Neuronal stem cell (in vitro differentiated cells): Measurements from ENCODE around the gene GPSM1.

Experiments used
- DNase-seq: peaks from one replicate; pipeline ENCODE4 v3.0.0-alpha.2; 2013; ENCODE audit warnings: low spot score
- H2AFZ ChIP-seq: one replicate; pipeline ENCODE4 v1.6.1; 2013; ENCODE audit warnings: mild to moderate bottlenecking, low read length, inconsistent platforms
- H2AK5ac ChIP-seq: 2 replicates; pipeline ENCODE4 v1.6.1; 2013; ENCODE audit warnings: low read depth, mild to moderate bottlenecking, inconsistent platforms, low read length, moderate library complexity, mixed read lengths
- H2BK120ac ChIP-seq: 2 replicates; pipeline ENCODE4 v1.6.1; 2013; ENCODE audit warnings: low read depth, mild to moderate bottlenecking, inconsistent platforms, low read length, moderate library complexity, mixed read lengths
- H2BK12ac ChIP-seq: one replicate; pipeline ENCODE4 v1.6.1; 2013; ENCODE audit warnings: low read length, inconsistent platforms
- H2BK15ac ChIP-seq: 2 replicates; pipeline ENCODE4 v1.6.1; 2013; ENCODE audit warnings: mild to moderate bottlenecking, low read length, inconsistent platforms, mixed read lengths
- H2BK5ac ChIP-seq: one replicate; pipeline ENCODE4 v1.6.1; 2013; ENCODE audit warnings: inconsistent platforms, mild to moderate bottlenecking, low read length, moderate library complexity
- H3K14ac ChIP-seq: one replicate; pipeline ENCODE4 v1.6.1; 2013; ENCODE audit warnings: low read length, inconsistent platforms
- H3K18ac ChIP-seq: 2 replicates; pipeline ENCODE4 v1.6.1; 2013; ENCODE audit warnings: low read length, inconsistent platforms
- H3K23ac ChIP-seq: 2 replicates; pipeline ENCODE4 v1.6.1; 2013; ENCODE audit warnings: low read depth, mild to moderate bottlenecking, mixed read lengths, low read length, inconsistent platforms; ENCODE audit not compliant: poor library complexity
- H3K27ac ChIP-seq: replicated peaks from 3 replicates; pipeline ENCODE4 v1.5.1; 2013; ENCODE audit warnings: low read length, inconsistent platforms
- H3K27me3 ChIP-seq, 3 experiments: 2 replicates each; pipeline ENCODE4 v1.6.1; 2013; ENCODE audit warnings: low read length in 3 of 3, mild to moderate bottlenecking in 2 of 3, inconsistent platforms in 1 of 3, low read depth in 1 of 3, mixed read lengths in 1 of 3, moderate library complexity in 1 of 3; ENCODE audit not compliant: control insufficient read depth in 3 of 3, insufficient read depth in 3 of 3
- H3K36me3 ChIP-seq, 2 donors: replicated peaks in 1 of 2; 2 replicates each; pipeline ENCODE4 v1.6.1; 2013; ENCODE audit warnings: low read length in 2 of 2; ENCODE audit not compliant: control insufficient read depth in 2 of 2, insufficient read depth in 2 of 2
- H3K4ac ChIP-seq: 2 replicates; pipeline ENCODE4 v1.6.1; 2013; ENCODE audit warnings: inconsistent platforms, mild to moderate bottlenecking, low read length, moderate library complexity
- H3K4me1 ChIP-seq, 2 donors: 1 replicate in 1 of 2; 2 replicates in 1 of 2; pipeline ENCODE4 v1.6.1; 2013; ENCODE audit warnings: low read length in 2 of 2, low read depth in 1 of 2; ENCODE audit not compliant: control insufficient read depth in 2 of 2, insufficient read depth in 1 of 2
- H3K4me2 ChIP-seq: one replicate; pipeline ENCODE4 v1.6.1; 2013; ENCODE audit warnings: mild to moderate bottlenecking, low read length, inconsistent platforms; ENCODE audit not compliant: insufficient read depth, poor library complexity, severe bottlenecking
- H3K4me3 ChIP-seq, 2 donors: 2 replicates each; pipeline ENCODE4 v1.5.1; 2013; ENCODE audit warnings: low read length in 2 of 2, mild to moderate bottlenecking in 2 of 2, inconsistent platforms in 1 of 2, moderate library complexity in 1 of 2
- H3K79me1 ChIP-seq: one replicate; pipeline ENCODE4 v1.6.1; 2013; ENCODE audit warnings: low read depth, mild to moderate bottlenecking, inconsistent platforms, low read length, moderate library complexity
- H3K9ac ChIP-seq: one replicate; pipeline ENCODE4 v1.6.1; 2013; ENCODE audit warnings: mild to moderate bottlenecking, low read depth, low read length, inconsistent platforms; ENCODE audit not compliant: poor library complexity
- H3K9me3 ChIP-seq, 2 donors: replicated peaks in 1 of 2; 2 replicates each; pipeline versions ENCODE3 to v1.6.1; 2013; ENCODE audit warnings: low read length in 2 of 2, mild to moderate bottlenecking in 2 of 2, inconsistent platforms in 1 of 2, low read depth in 1 of 2, mixed read lengths in 1 of 2, moderate library complexity in 1 of 2; ENCODE audit not compliant: control insufficient read depth in 2 of 2, insufficient read depth in 1 of 2
- H4K8ac ChIP-seq: one replicate; pipeline ENCODE4 v1.6.1; 2013; ENCODE audit warnings: low read depth, mild to moderate bottlenecking, inconsistent platforms, low read length, moderate library complexity
- H4K91ac ChIP-seq: one replicate; pipeline ENCODE4 v1.6.1; 2013; ENCODE audit warnings: low read length, low read depth, mild to moderate bottlenecking, inconsistent platforms; ENCODE audit not compliant: poor library complexity
- WGBS, 2 donors: extraction: QIAGEN DNeasy Blood & Tissue Kit; methylation state at CpG; one replicate each; pipeline ENCODE4 v1.1.7; 2013; ENCODE audit warnings: missing lambda C conversion rate in 2 of 2, mixed read lengths in 1 of 2; ENCODE audit not compliant: insufficient read length in 2 of 2, insufficient replicate concordance in 1 of 2; ENCODE audit errors: extremely low coverage in 2 of 2; 5-methylcytosine and 5-hydroxymethylcytosine counted together

The GPSM1 gene

DNA sequence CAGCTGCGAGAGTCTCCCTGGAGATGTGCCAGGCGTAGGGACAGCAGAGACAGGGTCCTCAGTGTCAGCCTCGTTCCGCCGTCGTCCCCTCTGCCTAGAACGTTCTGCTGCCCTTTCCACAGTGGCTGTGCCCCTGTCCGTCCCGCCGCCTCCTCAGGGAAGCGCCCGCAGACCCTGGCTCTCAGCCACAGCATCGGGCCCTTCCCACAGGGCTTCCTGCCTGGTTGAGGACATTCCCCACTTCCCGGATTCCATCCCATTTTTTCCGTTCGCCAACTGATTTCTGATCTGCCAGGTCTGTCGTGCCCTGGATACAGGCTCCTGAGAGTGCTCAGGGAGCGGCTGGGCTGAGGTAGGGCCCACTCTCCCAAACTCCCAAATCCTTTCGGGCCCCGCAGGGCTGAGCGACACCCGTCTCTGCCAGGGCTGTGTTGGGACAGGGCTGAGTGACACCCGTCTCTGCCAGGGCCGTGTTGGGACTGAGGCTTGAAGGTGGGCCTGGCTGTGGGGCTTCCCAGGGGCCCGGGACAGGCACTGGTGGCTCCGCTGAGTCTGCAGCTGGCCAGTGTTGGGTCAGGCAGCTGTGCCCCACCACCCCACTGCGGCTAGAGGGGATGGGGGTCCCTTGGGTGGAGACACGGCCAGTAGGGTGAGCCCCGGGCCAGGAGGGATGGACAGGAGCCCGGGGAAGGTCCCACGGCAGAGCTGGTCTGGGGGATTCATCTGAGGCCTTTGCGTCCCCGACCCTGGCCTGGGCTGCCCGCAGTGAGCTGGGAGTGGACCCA is 20.3 kb downstream of the GPSM1 start:
- no peak overlapping the region for H4K91ac ChIP-seq
- H3K27me3 ChIP-seq, result no peaks in the 10 kb centered on the region
- H3K9me3 ChIP-seq, result no peaks in the 10 kb centered on the region
- H2AK5ac ChIP-seq, result peak overlapping the region; percentile 88
- no peak overlapping the region for H3K14ac ChIP-seq
- no peak overlapping the region for H3K4me2 ChIP-seq
- no peak overlapping the region for H3K4me3 ChIP-seq
- no peak overlapping the region for H3K4ac ChIP-seq
- no CpG with 5 or more reads among the region's 34 CpGs for WGBS, 2 donors
- H3K4me1 ChIP-seq, result peaks cover 16 to 18% of the 10 kb centered on the region in 2 donors
- no peak overlapping the region for H2BK120ac ChIP-seq
- peak overlapping the region; percentile 65 for H3K23ac ChIP-seq
- no peak overlapping the region for H4K8ac ChIP-seq
- peaks cover 13% of the 10 kb centered on the region for H3K79me1 ChIP-seq
- H2BK12ac ChIP-seq, result no peak overlapping the region
- no peak overlapping the region for H2AFZ ChIP-seq
- peak overlapping the region; percentile 39 for H2BK5ac ChIP-seq
- no peak for DNase-seq
- peaks cover 8 to 16% of the 10 kb centered on the region in 2 donors for H3K36me3 ChIP-seq
- H3K27ac ChIP-seq, result no peak overlapping the region
- peak overlapping the region; percentile 57 for H3K18ac ChIP-seq
- H2BK15ac ChIP-seq, result peak overlapping the region; percentile 81
- peak overlapping the region; percentile 50 for H3K9ac ChIP-seq

DNA sequence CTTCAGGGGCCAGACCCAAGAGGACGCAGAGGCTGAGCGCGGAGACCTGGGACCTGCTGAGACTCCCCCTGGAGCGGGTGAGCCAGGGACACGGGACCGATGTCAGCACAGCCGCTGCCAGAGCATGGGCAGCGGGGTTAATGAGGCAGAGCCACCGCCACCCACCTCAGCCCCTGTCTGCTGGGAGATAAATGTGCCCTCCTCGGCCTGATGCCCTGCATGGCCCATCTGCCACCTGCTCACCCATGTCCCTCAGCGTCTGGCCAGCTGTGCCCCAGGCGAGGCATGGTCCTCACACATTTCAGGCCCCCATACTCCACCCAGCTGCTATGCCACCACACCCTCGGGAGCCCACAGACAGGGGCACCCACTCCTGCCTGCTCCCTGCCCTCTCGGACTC is 21.4 kb downstream of the GPSM1 start:
- Histone ChIP-seq H3K23ac (no peak overlapping the region), H3K27ac (no peak overlapping the region), H2BK5ac (peak overlapping the region; percentile 39), H2AK5ac (no peak overlapping the region), H3K4me3 (no peak overlapping the region), H3K4me1 (peaks cover 11 to 16% of the 10 kb centered on the region in 2 donors), H4K91ac (no peak overlapping the region), H3K4me2 (no peak overlapping the region), H4K8ac (no peak overlapping the region), H3K36me3 (peaks cover 4 to 8% of the 10 kb centered on the region in 2 donors), H3K4ac (no peak overlapping the region), H3K14ac (no peak overlapping the region), H2BK12ac (no peak overlapping the region), H3K9me3 (no peaks in the 10 kb centered on the region), H2AFZ (no peak overlapping the region), H2BK15ac (no peak overlapping the region), H2BK120ac (no peak overlapping the region), H3K18ac (no peak overlapping the region), H3K79me1 (peaks cover 13% of the 10 kb centered on the region), H3K9ac (no peak overlapping the region), H3K27me3 (no peaks in the 10 kb centered on the region)
- no peak for DNase-seq
- WGBS, 2 donors, result no CpG with 5 or more reads among the region's 14 CpGs

DNA sequence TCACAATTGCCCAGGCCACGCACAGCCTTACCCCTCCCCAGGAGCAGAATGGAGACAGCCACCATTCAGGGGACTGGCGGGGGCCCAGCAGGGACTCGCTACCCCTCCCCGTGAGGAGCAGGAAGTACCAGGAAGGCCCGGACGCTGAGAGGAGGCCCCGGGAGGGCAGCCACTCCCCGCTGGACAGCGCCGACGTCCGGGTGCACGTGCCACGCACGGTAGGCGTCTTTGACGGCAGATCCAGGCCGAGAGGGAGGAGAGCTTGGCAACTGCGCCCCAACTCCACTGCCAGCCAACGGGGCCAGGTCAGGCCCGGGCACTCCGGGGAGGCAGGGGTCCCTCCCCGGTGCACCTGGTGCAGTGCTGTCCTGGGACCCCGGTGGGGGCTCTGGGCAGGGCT is 22.2 kb downstream of the GPSM1 start:
- no peak overlapping the region for H2AFZ ChIP-seq
- H3K14ac ChIP-seq, result no peak overlapping the region
- H3K36me3 ChIP-seq, result peaks cover 2 to 6% of the 10 kb centered on the region in 2 donors
- peak overlapping the region; percentile 72 for H4K8ac ChIP-seq
- H3K23ac ChIP-seq, result no peak overlapping the region
- DNase-seq, result no peak
- H2BK120ac ChIP-seq, result no peak overlapping the region
- H2BK12ac ChIP-seq, result no peak overlapping the region
- no peak overlapping the region for H3K4ac ChIP-seq
- H3K4me1 ChIP-seq, result peaks cover 9 to 16% of the 10 kb centered on the region in 2 donors
- H3K4me3 ChIP-seq, result no peak overlapping the region
- peak overlapping the region; percentile 13 for H2BK5ac ChIP-seq
- H3K9me3 ChIP-seq, result no peaks in the 10 kb centered on the region
- no peak overlapping the region for H2BK15ac ChIP-seq
- H3K27ac ChIP-seq, result no peak overlapping the region
- no peak overlapping the region for H4K91ac ChIP-seq
- no peak overlapping the region for H3K9ac ChIP-seq
- H2AK5ac ChIP-seq, result no peak overlapping the region
- H3K4me2 ChIP-seq, result no peak overlapping the region
- peaks cover 13% of the 10 kb centered on the region for H3K79me1 ChIP-seq
- no peak overlapping the region for H3K18ac ChIP-seq
- no CpG with 5 or more reads among the region's 24 CpGs for WGBS, 2 donors
- H3K27me3 ChIP-seq, result no peaks in the 10 kb centered on the region

DNA sequence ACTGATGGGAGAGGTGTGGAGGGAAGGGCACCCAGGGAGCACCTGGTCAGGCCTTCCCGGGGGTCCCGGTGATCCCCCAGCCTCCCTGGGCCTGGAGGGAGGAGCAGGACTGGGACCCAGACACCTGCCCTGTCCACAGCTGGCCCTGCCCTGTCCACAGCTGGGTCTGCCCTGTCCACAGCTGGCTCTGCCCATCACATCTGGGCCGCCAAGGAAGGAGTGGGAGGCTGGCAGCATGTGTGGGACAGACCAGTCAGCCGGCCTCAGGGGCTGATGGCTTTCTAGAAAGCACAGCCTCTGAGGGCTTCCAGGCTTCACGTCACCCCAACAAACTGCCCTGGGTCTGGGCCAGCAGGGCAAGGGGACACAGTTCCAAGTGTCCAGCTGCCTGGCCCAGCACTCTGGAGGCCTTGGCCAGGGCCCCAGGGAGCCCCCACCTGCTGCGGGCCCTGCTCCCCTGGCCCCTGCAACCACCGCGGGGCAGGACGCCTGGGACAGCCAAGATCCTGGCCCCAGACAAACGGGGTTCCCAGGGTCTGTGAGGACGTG is 24.0 kb downstream of the GPSM1 start:
- no peak overlapping the region for H3K27ac ChIP-seq
- no peak overlapping the region for H2AK5ac ChIP-seq
- H3K9ac ChIP-seq, result no peak overlapping the region
- peaks cover 2 to 10% of the 10 kb centered on the region in 2 donors for H3K36me3 ChIP-seq
- peak overlapping the region; percentile 27 for H3K18ac ChIP-seq
- no peak overlapping the region for H3K14ac ChIP-seq
- peak overlapping the region; percentile 25 for H3K23ac ChIP-seq
- no peak overlapping the region for H3K4ac ChIP-seq
- H3K4me1 ChIP-seq, result peaks cover 2 to 6% of the 10 kb centered on the region in 2 donors
- H2BK120ac ChIP-seq, result no peak overlapping the region
- H2BK5ac ChIP-seq, result no peak overlapping the region
- no peak overlapping the region for H4K91ac ChIP-seq
- H3K27me3 ChIP-seq, result no peaks in the 10 kb centered on the region
- WGBS, 2 donors, result no CpG with 5 or more reads among the region's 11 CpGs
- H3K9me3 ChIP-seq, result no peaks in the 10 kb centered on the region
- H2BK15ac ChIP-seq, result no peak overlapping the region
- H4K8ac ChIP-seq, result no peak overlapping the region
- H3K79me1 ChIP-seq, result peaks cover 13% of the 10 kb centered on the region
- no peak overlapping the region for H3K4me3 ChIP-seq
- no peak overlapping the region for H2BK12ac ChIP-seq
- H3K4me2 ChIP-seq, result no peak overlapping the region
- DNase-seq, result no peak
- H2AFZ ChIP-seq, result no peak overlapping the region
